ENCODE results near the gene RPGR. TPM values are rescaled to one million over a fixed set of nuclear protein-coding genes. Genes with fewer than 3 reads are reported as not detected.

The RPGR gene
- total RNA-seq, 1 donor from 2014 or later: 12.1 TPM

DNA sequence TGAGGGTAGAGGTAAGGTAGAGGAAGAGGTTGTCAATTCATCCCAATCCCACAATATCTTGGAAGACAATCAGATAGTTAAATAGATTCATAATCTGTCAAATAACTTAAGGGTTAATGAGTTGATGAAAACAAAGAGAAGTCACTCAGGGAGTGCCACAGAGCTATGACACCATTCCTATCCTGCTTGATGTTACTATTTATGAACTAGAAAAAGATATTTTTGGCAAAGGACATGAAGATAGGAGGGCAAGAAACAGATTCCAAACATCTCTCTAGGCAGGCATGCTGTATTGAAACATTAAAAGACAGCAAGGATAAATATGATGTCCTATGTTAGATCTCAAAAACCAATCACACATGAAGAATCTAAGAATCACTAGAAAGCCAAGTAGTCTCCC, 103.1 kb downstream of the RPGR start:
- no peak overlapping the region for H3K27ac Mint-ChIP-seq
- peaks cover 27% of the 10 kb centered on the region for H3K27me3 Mint-ChIP-seq (ENCODE audit: low read depth)
- H3K36me3 Mint-ChIP-seq: no peaks in the 10 kb centered on the region
- no peak overlapping the region for H3K4me3 Mint-ChIP-seq
- peaks cover 10% of the 10 kb centered on the region for H3K9me3 Mint-ChIP-seq
- no peak for DNase-seq (ENCODE audit: low spot score in 2 of 2, unreplicated experiment in 2 of 2)
- TF ChIP-seq, protein P1, sequence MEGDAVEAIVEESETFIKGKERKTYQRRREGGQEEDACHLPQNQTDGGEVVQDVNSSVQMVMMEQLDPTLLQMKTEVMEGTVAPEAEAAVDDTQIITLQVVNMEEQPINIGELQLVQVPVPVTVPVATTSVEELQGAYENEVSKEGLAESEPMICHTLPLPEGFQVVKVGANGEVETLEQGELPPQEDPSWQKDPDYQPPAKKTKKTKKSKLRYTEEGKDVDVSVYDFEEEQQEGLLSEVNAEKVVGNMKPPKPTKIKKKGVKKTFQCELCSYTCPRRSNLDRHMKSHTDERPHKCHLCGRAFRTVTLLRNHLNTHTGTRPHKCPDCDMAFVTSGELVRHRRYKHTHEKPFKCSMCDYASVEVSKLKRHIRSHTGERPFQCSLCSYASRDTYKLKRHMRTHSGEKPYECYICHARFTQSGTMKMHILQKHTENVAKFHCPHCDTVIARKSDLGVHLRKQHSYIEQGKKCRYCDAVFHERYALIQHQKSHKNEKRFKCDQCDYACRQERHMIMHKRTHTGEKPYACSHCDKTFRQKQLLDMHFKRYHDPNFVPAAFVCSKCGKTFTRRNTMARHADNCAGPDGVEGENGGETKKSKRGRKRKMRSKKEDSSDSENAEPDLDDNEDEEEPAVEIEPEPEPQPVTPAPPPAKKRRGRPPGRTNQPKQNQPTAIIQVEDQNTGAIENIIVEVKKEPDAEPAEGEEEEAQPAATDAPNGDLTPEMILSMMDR (IDR thresholded peaks at IDR 0.05; ENCODE audit: unreplicated experiment): no peak
- H3K4me1 Mint-ChIP-seq: peaks cover 6% of the 10 kb centered on the region

DNA sequence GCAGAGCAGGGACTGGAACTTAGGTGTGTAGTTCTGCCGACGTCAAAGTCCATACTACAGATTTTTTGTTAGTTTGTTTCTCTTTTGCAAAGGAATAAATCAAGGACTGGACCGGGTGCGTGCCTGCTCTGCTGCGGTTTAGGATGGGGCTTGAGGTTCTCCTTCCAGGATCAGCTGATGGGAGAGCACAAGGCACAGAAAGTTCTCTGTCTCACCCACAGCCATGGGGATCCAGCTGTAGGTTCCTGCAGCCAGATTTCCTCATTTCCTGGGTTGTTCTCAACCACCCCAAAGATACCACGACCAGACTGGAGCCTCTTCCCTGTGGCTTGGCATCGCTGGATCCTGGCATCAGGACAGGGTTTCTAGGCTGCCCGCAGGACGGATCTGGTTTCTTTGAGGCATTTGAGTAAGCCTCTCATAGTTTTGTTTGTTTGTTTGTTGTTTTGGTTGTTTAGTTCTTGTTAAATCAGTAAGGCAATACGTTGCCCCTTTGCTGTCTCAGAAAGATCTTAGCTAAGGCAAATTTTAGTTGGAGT, 105.8 kb downstream of the RPGR start:
- TF ChIP-seq, protein P1 (IDR thresholded peaks at IDR 0.05; ENCODE audit: unreplicated experiment): no peak
- H3K36me3 Mint-ChIP-seq: no peaks in the 10 kb centered on the region
- no peak for DNase-seq (ENCODE audit: low spot score in 2 of 2, unreplicated experiment in 2 of 2)
- H3K27ac Mint-ChIP-seq: no peak overlapping the region
- H3K4me1 Mint-ChIP-seq: peaks cover 6% of the 10 kb centered on the region
- H3K9me3 Mint-ChIP-seq: peaks cover 3% of the 10 kb centered on the region
- H3K4me3 Mint-ChIP-seq: peak overlapping the region; percentile 81
- H3K27me3 Mint-ChIP-seq (ENCODE audit: low read depth): peaks cover 38% of the 10 kb centered on the region

- Mint-ChIP-seq H3K27ac (no peak within 1 kb of the TSS), H3K36me3 (no peaks in the 10 kb centered on the region), H3K4me1 (peaks cover 6% of the 10 kb centered on the region), H3K9me3 (peaks cover 3% of the 10 kb centered on the region), H3K4me3 (peak within 1 kb of the TSS; percentile 81), H3K27me3 (ENCODE audit: low read depth) (peaks cover 38% of the 10 kb centered on the region)
- TF ChIP-seq, protein P1 (IDR thresholded peaks at IDR 0.05; ENCODE audit: unreplicated experiment): no peak
- peak in 1 of 2 experiments; percentile 42 for DNase-seq (ENCODE audit: low spot score in 2 of 2, unreplicated experiment in 2 of 2)
Measured at GRCh38 chrX:38220415-38221390, 106.6 kb downstream of the RPGR start, which contains the start of gene SRPX. TSS of gene SRPX (minus strand) at chrX:38220871. CDS start at chrX:38220792, 79 bp downstream.

DNA sequence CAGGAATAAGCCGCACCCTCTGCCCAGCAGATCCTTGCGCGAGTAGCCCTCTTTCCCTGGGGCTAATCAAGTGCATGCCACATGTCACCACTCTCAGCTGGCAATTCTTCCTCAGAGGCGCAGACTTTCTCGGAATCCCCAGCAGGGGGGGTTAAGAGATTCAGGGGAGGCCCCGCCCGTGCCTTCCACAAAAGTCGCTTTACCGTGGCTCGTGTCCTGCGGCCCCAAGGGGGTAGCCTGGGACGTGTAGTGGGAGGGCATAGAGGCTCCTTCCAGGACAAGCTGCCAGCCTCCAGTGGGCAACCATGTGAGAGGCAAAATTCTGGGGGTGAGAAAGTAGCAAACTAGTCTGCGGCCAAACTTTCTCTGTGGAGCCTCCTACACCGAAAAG, 107.3 kb downstream of the RPGR start:
- H3K36me3 Mint-ChIP-seq: no peaks in the 10 kb centered on the region
- peaks cover 6% of the 10 kb centered on the region for H3K9me3 Mint-ChIP-seq
- no peak for DNase-seq (ENCODE audit: low spot score in 2 of 2, unreplicated experiment in 2 of 2)
- TF ChIP-seq, protein P1 (IDR thresholded peaks at IDR 0.05; ENCODE audit: unreplicated experiment): no peak
- H3K4me3 Mint-ChIP-seq: peak overlapping the region; percentile 81
- H3K27me3 Mint-ChIP-seq (ENCODE audit: low read depth): peaks cover 37% of the 10 kb centered on the region
- H3K4me1 Mint-ChIP-seq: peaks cover 1% of the 10 kb centered on the region
- H3K27ac Mint-ChIP-seq: no peak overlapping the region

Other genes starting within 250 kb of the RPGR start
- gene SRPX, start 106.6 kb downstream of the RPGR start, total RNA-seq: 14.5 to 18.6 TPM (median 17.1 TPM) in 3 replicates
- gene OTC, start 25.1 kb upstream of the RPGR start, total RNA-seq: not detected in 3 replicates
- gene TSPAN7, start 234.0 kb upstream of the RPGR start, total RNA-seq: 9.0 to 11.8 TPM (median 10.1 TPM) in 3 replicates